Esophagus squamous epithelium (tissue), 5 donors: Measurements from ENCODE around the gene TCF21. TPM values are rescaled to one million over a fixed set of nuclear protein-coding genes. Genes with fewer than 3 reads are reported as not detected.

ENCODE experiments used
- DNase-seq: peaks from one replicate; lab custom pipeline; 2025; lab: John Stamatoyannopoulos, UW
- H3K27ac ChIP-seq, 4 donors: fragments of 200-600 bp; sonication (generic); one replicate each; pipeline ENCODE4 v1.5.1; 2016 to 2019; ENCODE audit warnings: mild to moderate bottlenecking in 1 of 4
- H3K27me3 ChIP-seq, 4 donors: fragments of 200-600 bp; sonication (generic); 1 replicate in 3 of 4; 2 replicates in 1 of 4; pipeline versions ENCODE4 v1.5.1 to v1.6.0; 2017 to 2021; ENCODE audit warnings: antibody characterized with exemption in 1 of 4
- H3K36me3 ChIP-seq, 3 donors: fragments of 200-600 bp; sonication (generic); one replicate each; pipeline ENCODE4 v1.5.1; 2016 to 2019
- H3K4me1 ChIP-seq, 3 donors: fragments of 200-600 bp; sonication (generic); one replicate each; pipeline ENCODE4 v1.5.1; 2017 to 2019
- H3K4me3 ChIP-seq, 4 donors: fragments of 200-600 bp; sonication (generic); 1 replicate in 3 of 4; 2 replicates in 1 of 4; pipeline ENCODE4 v1.5.1; 2016 to 2019; ENCODE audit warnings: mild to moderate bottlenecking in 2 of 4, moderate library complexity in 1 of 4
- H3K9me3 ChIP-seq, 3 donors: fragments of 200-600 bp; sonication (generic); one replicate each; pipeline ENCODE4 v1.5.1; 2016 to 2019
- CTCF ChIP-seq, 6 experiments: fragments of 450-650 bp in 4 of 6; fragments of 200-600 bp in 2 of 6; sonication (generic) in 2 of 6; IDR thresholded peaks; one replicate each; pipeline ENCODE4 v1.5.1; 2016 to 2019; ENCODE audit warnings: antibody characterized with exemption in 6 of 6, mild to moderate bottlenecking in 4 of 6, moderate library complexity in 4 of 6
- POLR2A ChIP-seq, 4 donors: fragments of 450-650 bp; IDR thresholded peaks; one replicate each; pipeline ENCODE4 v1.6.1; 2017; ENCODE audit warnings: antibody characterized with exemption in 4 of 4, mild to moderate bottlenecking in 4 of 4, moderate library complexity in 3 of 4
- WGBS, 2 donors: methylation state at CpG; one replicate each; pipeline ENCODE4 v1.1.5; 2018; 5-methylcytosine and 5-hydroxymethylcytosine counted together
- intact Hi-C: fragments of 100-400 bp; cut with DNase I; formaldehyde crosslinking; loops from one replicate; pipeline ENCODE4 v1.15.0; 2022
- total RNA-seq, 4 donors: library from RNA; depleted of rRNA; stranded (reverse); fragments of >200 nt; gene quantifications; one replicate each; pipeline ENCODE4 v1.1.0, GENCODE V29; 2016
- donor health status: DM: yes; HTN: yes; CAD: no.

The TCF21 gene
- total RNA-seq, 4 donors from 2014 or later, result 0.61 to 21.0 (median 4.1) TPM

GRCh38 chr6:133939778-133940667 is 51.1 kb downstream of the TCF21 start:
- Histone ChIP-seq H3K36me3 (no peaks in the 10 kb centered on the region), H3K4me3 (no peak overlapping the region), H3K9me3 (no peaks in the 10 kb centered on the region), H3K27ac (no peak overlapping the region), H3K27me3 (peaks cover 0 to 7% (median 0%) of the 10 kb centered on the region in 4 donors), H3K4me1 (no peaks in the 10 kb centered on the region)
- no peak for TF ChIP-seq CTCF (IDR thresholded peaks at IDR 0.05)
- no peak for TF ChIP-seq POLR2A (IDR thresholded peaks at IDR 0.05)
- intact Hi-C loops, result no loop called here
- 56% methylated on average over 8 of the region's 8 CpGs for WGBS, 2 donors
- DNase-seq, result no peak

Other genes starting within 250 kb of the TCF21 start
- gene TBPL1, start 64.1 kb downstream of the TCF21 start, total RNA-seq, result 10 to 100 TPM in 2 of 4 donors, 1 to 10 TPM in 2; 9.0 to 27.5 (median 12.0) TPM
- gene SLC2A12, start 163.5 kb downstream of the TCF21 start, total RNA-seq, result 1 to 10 TPM; 2.5 to 6.7 (median 4.1) TPM